ENCODE data around the gene LRRC49. TPM values are rescaled to one million over a fixed set of nuclear protein-coding genes. Genes with fewer than 3 reads are reported as not detected.

Gene LRRC49
- total RNA-seq, 1 donor from 2014 or later = 86.6 TPM

- DNase-seq = no peak
- TF ChIP-seq, protein P1, sequence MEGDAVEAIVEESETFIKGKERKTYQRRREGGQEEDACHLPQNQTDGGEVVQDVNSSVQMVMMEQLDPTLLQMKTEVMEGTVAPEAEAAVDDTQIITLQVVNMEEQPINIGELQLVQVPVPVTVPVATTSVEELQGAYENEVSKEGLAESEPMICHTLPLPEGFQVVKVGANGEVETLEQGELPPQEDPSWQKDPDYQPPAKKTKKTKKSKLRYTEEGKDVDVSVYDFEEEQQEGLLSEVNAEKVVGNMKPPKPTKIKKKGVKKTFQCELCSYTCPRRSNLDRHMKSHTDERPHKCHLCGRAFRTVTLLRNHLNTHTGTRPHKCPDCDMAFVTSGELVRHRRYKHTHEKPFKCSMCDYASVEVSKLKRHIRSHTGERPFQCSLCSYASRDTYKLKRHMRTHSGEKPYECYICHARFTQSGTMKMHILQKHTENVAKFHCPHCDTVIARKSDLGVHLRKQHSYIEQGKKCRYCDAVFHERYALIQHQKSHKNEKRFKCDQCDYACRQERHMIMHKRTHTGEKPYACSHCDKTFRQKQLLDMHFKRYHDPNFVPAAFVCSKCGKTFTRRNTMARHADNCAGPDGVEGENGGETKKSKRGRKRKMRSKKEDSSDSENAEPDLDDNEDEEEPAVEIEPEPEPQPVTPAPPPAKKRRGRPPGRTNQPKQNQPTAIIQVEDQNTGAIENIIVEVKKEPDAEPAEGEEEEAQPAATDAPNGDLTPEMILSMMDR (IDR thresholded peaks at IDR 0.05; ENCODE audit: borderline replicate concordance) = no peak
- H3K36me3 ChIP-seq = no peaks in the 10 kb centered on the region
- H3K27me3 ChIP-seq (ENCODE audit: low read depth) = no peaks in the 10 kb centered on the region
- peaks cover 23% of the 10 kb centered on the region for H3K4me1 ChIP-seq
- no peak overlapping the region for H3K27ac ChIP-seq (replicated peaks)
- no peaks in the 10 kb centered on the region for H3K9me3 ChIP-seq (replicated peaks)
- intact Hi-C loops (cut with micrococcal nuclease) = no loop called here
- H3K4me3 ChIP-seq = no peak overlapping the region
These were observed 19.2 kb upstream of the LRRC49 start for GRCh38 chr15:70873232-70874054.

- Histone ChIP-seq H3K27me3 (ENCODE audit: low read depth) (no peaks in the 10 kb centered on the region), H3K36me3 (no peaks in the 10 kb centered on the region), H3K4me1 (peaks cover 5% of the 10 kb centered on the region), H3K4me3 (no peak overlapping the region), H3K27ac (replicated peaks) (no peak overlapping the region), H3K9me3 (replicated peaks) (no peaks in the 10 kb centered on the region)
- intact Hi-C loops (cut with micrococcal nuclease) = no loop called here
- TF ChIP-seq, protein P1 (IDR thresholded peaks at IDR 0.05; ENCODE audit: borderline replicate concordance) = peak; percentile 72
- no peak for DNase-seq
These were observed 17.4 kb upstream of the LRRC49 start for GRCh38 chr15:70875001-70875782.

DNA sequence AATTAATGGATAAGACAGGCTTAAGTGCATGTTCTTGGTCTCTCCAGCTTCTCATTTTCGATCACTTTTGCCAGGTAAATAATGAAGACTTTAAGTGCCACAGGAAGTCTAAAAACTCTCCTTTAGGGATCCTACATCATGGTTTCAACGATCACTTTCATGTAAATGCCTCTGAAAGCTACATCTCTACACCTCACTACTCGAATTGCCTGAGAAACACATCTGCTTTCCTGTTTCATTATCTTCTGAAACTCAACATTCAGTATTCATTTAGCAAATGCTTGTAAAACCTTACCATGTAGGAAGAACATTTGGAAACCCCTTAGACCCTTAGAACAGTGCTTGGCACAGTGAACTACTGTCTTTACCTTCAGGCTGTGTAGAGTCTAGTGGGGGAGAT is 16.6 kb upstream of the LRRC49 start:
- Histone ChIP-seq H3K4me1 (no peaks in the 10 kb centered on the region), H3K27ac (replicated peaks) (no peak overlapping the region), H3K36me3 (no peaks in the 10 kb centered on the region), H3K4me3 (no peak overlapping the region), H3K9me3 (replicated peaks) (no peaks in the 10 kb centered on the region), H3K27me3 (ENCODE audit: low read depth) (no peaks in the 10 kb centered on the region)
- TF ChIP-seq, protein P1 (IDR thresholded peaks at IDR 0.05; ENCODE audit: borderline replicate concordance) = no peak
- no peak for DNase-seq
- intact Hi-C loops (cut with micrococcal nuclease) = no loop called here

- Histone ChIP-seq H3K27ac (replicated peaks) (no peak overlapping the region), H3K27me3 (ENCODE audit: low read depth) (no peaks in the 10 kb centered on the region), H3K4me3 (no peak overlapping the region), H3K9me3 (replicated peaks) (no peaks in the 10 kb centered on the region), H3K36me3 (no peaks in the 10 kb centered on the region), H3K4me1 (no peaks in the 10 kb centered on the region)
- intact Hi-C loops (cut with micrococcal nuclease) = no loop called here
- TF ChIP-seq, protein P1 (IDR thresholded peaks at IDR 0.05; ENCODE audit: borderline replicate concordance) = no peak
- DNase-seq = no peak
These were observed 15.9 kb upstream of the LRRC49 start for GRCh38 chr15:70876683-70877082.

DNA sequence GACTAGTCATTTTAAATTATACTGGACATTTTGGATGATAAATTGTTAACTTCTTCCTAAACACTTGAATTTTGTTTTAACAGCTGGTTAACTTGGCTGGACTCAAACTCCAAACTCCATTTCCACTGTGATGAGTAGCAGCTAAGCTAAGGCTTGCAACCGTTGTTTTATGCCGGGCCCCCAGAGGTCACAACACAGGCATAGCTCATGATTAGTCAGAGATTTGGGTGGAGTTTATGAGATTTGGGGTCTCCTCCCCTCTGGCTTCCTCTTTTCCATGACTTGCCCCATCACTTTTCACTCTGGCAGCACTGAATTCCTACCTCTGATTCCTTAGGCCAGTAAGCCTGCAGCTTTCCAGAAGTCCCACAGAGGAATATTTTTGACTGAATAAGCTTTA is 13.2 kb upstream of the LRRC49 start:
- Histone ChIP-seq H3K27me3 (ENCODE audit: low read depth) (no peaks in the 10 kb centered on the region), H3K27ac (replicated peaks) (no peak overlapping the region), H3K4me3 (no peak overlapping the region), H3K9me3 (replicated peaks) (no peaks in the 10 kb centered on the region), H3K36me3 (no peaks in the 10 kb centered on the region), H3K4me1 (no peaks in the 10 kb centered on the region)
- intact Hi-C loops (cut with micrococcal nuclease) = no loop called here
- DNase-seq = no peak
- TF ChIP-seq, protein P1 (IDR thresholded peaks at IDR 0.05; ENCODE audit: borderline replicate concordance) = no peak

Measured in left ventricle myocardium inferior (tissue), 1 donor.